ENCODE results near the gene AKT1.

AKT1 gene

DNA sequence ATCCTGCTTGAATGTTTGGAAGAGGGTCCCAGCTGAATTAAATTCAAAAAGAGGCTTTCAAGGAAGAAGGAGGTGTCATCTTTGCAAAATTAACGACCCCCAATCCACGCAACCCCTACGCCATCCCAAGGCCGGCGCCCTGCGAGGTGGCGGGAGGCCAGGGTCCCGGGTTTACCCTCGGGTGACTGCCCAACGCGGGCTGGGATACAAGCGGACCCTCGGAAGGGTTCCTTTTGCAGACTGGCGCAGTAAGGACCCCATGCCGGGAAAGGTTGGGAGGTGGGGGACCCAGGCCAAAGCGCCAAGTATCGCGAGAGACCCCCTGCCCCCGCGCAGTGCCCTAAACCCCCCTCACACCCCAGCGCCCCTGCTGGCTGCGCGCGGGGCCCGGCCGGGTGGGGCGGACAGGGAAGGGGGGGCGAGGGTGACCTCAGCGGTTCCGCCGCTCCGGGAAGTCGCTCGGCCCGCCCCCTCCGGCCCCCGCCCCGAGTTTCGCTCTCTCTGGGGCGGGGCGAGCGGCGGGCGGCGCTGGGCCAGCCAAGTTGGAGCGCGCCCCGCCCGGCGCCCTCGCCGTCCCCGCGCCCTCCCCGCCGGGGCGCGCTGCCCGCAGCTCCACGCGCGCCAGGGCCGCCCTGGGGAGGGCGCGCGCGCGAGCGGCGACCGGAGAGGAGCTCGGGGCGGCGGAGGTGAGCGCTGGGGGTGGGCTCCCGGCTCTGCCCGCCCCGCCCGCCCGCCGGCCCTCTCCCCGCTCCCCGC lies 4.6 kb upstream of the AKT1 start:
- H3K27me3 ChIP-seq (ENCODE audit: insufficient read depth, low read depth) = no peaks in the 10 kb centered on the region
- no peak overlapping the region for H3K9ac ChIP-seq
- H3K4me1 ChIP-seq (ENCODE audit: low read depth, poor library complexity, severe bottlenecking) = peaks cover 34% of the 10 kb centered on the region
- H3K4me2 ChIP-seq = peak overlapping the region; percentile 13; the same call in 1 of the 2 replicates
- TF ChIP-seq, protein P1, sequence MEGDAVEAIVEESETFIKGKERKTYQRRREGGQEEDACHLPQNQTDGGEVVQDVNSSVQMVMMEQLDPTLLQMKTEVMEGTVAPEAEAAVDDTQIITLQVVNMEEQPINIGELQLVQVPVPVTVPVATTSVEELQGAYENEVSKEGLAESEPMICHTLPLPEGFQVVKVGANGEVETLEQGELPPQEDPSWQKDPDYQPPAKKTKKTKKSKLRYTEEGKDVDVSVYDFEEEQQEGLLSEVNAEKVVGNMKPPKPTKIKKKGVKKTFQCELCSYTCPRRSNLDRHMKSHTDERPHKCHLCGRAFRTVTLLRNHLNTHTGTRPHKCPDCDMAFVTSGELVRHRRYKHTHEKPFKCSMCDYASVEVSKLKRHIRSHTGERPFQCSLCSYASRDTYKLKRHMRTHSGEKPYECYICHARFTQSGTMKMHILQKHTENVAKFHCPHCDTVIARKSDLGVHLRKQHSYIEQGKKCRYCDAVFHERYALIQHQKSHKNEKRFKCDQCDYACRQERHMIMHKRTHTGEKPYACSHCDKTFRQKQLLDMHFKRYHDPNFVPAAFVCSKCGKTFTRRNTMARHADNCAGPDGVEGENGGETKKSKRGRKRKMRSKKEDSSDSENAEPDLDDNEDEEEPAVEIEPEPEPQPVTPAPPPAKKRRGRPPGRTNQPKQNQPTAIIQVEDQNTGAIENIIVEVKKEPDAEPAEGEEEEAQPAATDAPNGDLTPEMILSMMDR (conservative IDR thresholded peaks at IDR 0.05; ENCODE audit: low read depth, low read length) = no peak
- H3K27ac ChIP-seq = no peak overlapping the region
- H3K4me3 ChIP-seq (IDR thresholded peaks at IDR 0.05; ENCODE audit: insufficient read depth, low read depth, low read length) = no peak overlapping the region
- no peaks in the 10 kb centered on the region for H3K79me2 ChIP-seq (ENCODE audit: insufficient read depth, low read depth)
- no peaks in the 10 kb centered on the region for H4K20me1 ChIP-seq (ENCODE audit: insufficient read depth)
- peak overlapping the region; percentile 49; the same call in 1 of the 2 replicates for H2AFZ ChIP-seq (ENCODE audit: low read depth)
- no peaks in the 10 kb centered on the region for H3K36me3 ChIP-seq (ENCODE audit: insufficient read depth)

DNA sequence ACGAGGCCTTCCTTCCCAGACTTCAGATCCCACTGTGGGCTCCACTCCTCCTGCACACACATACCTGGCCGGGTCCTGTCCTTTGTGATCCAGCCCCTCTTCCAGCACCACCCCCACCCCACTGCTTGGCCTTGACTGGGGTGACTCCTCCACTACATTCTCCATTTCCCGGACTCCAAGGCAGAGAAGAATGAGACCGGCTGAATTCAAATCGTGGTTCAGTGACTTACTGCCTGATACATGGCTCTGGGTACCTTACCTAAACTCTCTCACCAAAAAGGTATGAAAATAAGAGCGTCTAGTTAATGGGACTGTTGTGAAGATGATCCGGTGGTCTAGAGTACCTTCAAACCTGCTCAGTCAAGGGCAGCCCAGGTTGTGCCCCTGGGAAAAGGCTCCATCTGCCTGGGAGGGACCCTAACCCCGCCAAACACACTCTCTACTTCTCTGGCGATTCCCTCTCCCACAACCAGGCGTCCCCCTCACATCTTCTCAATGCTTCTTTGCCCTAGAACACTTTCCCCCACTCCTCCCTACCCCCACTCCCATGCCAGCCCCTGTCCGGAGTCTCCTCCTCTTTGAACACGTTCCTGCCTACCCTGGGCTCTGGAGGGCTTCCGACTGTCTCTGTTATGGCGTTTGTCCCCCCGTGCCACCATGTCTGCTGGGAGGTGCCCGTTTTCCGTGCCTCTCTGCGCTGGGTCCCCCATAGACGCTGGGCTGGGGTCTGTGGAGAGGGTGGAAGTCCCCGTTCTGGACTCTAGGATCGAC lies 3.9 kb upstream of the AKT1 start:
- Histone ChIP-seq H3K36me3 (ENCODE audit: insufficient read depth) (no peaks in the 10 kb centered on the region), H2AFZ (ENCODE audit: low read depth) (no peak overlapping the region; the same call in 1 of the 2 replicates), H3K4me1 (ENCODE audit: low read depth, poor library complexity, severe bottlenecking) (peaks cover 34% of the 10 kb centered on the region), H3K4me3 (IDR thresholded peaks at IDR 0.05; ENCODE audit: insufficient read depth, low read depth, low read length) (no peak overlapping the region), H3K4me2 (peak overlapping the region; percentile 13; the same call in 1 of the 2 replicates), H3K9ac (no peak overlapping the region), H3K27ac (no peak overlapping the region), H4K20me1 (ENCODE audit: insufficient read depth) (no peaks in the 10 kb centered on the region), H3K27me3 (ENCODE audit: insufficient read depth, low read depth) (no peaks in the 10 kb centered on the region), H3K79me2 (ENCODE audit: insufficient read depth, low read depth) (peaks cover 3% of the 10 kb centered on the region; the same call in 1 of the 2 replicates)
- TF ChIP-seq, protein P1 (conservative IDR thresholded peaks at IDR 0.05; ENCODE audit: low read depth, low read length) = no peak

DNA sequence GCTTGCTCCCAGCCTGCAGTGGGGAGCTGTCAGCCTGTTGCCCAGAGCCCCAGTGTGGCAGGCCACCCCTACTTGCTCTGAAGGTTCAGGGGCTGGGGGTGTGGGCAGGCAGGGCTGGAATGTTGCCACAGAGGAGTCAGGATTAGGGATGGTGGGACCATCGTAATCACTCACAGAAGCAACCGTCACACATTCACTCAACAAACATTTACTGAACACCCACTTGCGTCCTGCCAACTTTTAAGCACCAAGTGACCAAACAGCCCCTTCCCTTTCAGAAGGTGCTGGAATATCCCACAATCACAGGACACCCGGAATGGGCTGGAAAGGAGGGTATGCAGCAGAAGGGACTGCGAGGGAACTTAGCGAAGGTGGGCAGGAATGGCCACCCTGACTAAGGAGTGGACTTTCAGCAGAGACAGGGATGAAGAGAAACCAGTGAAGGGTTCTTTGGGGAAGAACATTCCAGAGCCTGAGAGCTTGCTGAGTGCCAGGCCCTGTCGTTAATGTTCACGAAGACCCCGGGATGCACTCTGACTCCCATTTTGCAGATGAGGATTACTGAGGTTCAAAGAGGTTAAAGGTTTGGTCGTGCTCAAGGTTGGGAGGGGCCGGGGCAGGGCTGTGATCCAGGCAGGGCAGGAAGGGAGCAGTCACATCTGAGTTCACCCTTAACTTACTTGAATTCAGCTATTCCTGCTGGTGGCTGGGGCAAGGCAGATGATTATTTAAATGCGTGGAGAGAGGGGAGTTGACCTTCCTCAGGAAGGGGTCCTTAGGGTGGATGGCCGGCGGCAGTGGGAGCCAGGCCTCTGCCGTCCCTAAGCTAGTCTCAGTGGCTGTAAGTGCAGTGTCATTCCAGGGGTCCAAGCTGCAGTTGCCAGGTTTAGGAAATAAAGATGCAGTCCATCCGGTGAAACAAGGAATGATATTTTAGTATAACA lies 3.0 kb upstream of the AKT1 start:
- H3K27ac ChIP-seq = peak overlapping the region; percentile 24; the same call in 1 of the 2 replicates
- no peaks in the 10 kb centered on the region for H4K20me1 ChIP-seq (ENCODE audit: insufficient read depth)

More for the DNA sequence above, 3.0 kb upstream of the AKT1 start:
- peaks cover 6% of the 10 kb centered on the region; the same call in 1 of the 2 replicates for H3K79me2 ChIP-seq (ENCODE audit: insufficient read depth, low read depth)
- peaks cover 34% of the 10 kb centered on the region for H3K4me1 ChIP-seq (ENCODE audit: low read depth, poor library complexity, severe bottlenecking)
- peak overlapping the region; percentile 22; the same call in 1 of the 2 replicates for H2AFZ ChIP-seq (ENCODE audit: low read depth)
- H3K9ac ChIP-seq = no peak overlapping the region
- no peak overlapping the region for H3K4me3 ChIP-seq (IDR thresholded peaks at IDR 0.05; ENCODE audit: insufficient read depth, low read depth, low read length)
- TF ChIP-seq, protein P1 (conservative IDR thresholded peaks at IDR 0.05; ENCODE audit: low read depth, low read length) = no peak
- H3K36me3 ChIP-seq (ENCODE audit: insufficient read depth) = no peaks in the 10 kb centered on the region
- no peaks in the 10 kb centered on the region for H3K27me3 ChIP-seq (ENCODE audit: insufficient read depth, low read depth)
- H3K4me2 ChIP-seq = peak overlapping the region; percentile 54; the same call in 1 of the 2 replicates

Measured in KMS-11 (cell line).